GM12864 (cell line): Measurements from ENCODE around the gene TLX1.

Experiments used
- DNase-seq: peaks from one replicate; pipeline ENCODE4 v3.0.0-alpha.2; 2011; ENCODE audit warnings: low read depth
- H3K4me3 ChIP-seq: 2 replicates; pipeline ENCODE4 v1.5.1; 2011; ENCODE audit warnings: mild to moderate bottlenecking, low read depth, low read length, control low read depth
- TF ChIP-seq, protein P1 (sequence below): IDR thresholded peaks from 2 replicates; pipeline ENCODE4 v1.5.1; 2011; ENCODE audit warnings: low read depth, mild to moderate bottlenecking, moderate library complexity, low read length, control low read depth, inconsistent platforms; ENCODE audit errors: missing control alignments

TLX1 gene

DNA sequence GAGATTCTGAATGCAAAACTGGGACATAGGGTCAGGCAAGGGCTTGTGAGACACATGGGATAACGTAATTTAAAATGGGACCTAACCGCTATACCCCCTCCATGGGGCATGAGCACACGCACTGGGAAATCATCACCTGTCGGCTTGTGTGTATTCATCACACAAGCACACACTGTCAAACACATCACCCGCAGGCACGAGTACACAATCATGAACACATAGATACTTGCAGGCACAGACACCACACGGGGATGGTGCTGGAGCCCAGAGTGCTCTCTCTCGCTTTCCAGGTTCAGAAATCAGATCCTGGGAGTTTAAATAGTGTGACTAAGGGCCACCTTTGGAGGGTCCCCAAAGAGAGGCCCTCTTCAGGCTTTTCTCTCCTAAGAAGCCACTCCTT, 19.6 kb upstream of the TLX1 start:
- DNase-seq = no peak
- TF ChIP-seq, protein P1, sequence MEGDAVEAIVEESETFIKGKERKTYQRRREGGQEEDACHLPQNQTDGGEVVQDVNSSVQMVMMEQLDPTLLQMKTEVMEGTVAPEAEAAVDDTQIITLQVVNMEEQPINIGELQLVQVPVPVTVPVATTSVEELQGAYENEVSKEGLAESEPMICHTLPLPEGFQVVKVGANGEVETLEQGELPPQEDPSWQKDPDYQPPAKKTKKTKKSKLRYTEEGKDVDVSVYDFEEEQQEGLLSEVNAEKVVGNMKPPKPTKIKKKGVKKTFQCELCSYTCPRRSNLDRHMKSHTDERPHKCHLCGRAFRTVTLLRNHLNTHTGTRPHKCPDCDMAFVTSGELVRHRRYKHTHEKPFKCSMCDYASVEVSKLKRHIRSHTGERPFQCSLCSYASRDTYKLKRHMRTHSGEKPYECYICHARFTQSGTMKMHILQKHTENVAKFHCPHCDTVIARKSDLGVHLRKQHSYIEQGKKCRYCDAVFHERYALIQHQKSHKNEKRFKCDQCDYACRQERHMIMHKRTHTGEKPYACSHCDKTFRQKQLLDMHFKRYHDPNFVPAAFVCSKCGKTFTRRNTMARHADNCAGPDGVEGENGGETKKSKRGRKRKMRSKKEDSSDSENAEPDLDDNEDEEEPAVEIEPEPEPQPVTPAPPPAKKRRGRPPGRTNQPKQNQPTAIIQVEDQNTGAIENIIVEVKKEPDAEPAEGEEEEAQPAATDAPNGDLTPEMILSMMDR = no peak
- H3K4me3 ChIP-seq = no peak overlapping the region

DNA sequence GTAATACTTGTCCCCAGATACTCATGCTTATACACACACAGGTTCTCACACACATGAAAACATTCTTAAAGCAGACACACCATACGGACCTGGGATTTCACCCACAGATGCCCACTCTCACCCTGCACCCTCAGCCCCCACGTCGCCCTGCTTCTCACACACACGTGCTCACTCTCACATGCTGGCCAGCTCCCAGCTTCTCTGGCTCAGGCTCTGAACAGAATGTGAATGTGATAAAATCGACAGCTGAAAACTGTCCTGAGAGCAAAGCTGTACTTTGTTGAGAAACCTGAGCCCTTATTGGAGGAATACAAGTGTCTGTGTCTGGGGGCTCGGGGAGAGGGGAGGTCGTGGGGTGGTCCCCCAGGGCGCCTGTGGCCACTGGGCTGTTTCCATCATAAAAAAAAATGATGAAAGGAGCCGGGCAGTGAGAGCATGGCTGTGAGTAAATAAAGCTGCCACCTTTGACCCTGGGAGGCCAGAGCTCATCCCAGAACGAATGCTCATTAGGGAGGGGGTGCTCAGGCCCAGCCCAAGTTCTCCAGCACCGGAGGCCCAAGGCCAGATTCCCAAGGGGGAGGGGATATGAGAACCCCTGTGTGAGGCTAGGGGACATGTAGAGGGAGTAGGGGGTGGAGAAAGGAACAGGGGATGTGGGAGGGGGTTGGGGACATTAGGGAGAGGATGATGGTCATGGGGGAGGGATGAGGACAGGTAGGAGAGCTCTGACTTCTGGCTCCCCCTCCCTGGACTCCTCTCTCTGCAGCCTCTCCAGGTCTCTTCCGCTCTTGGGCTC, 18.1 kb upstream of the TLX1 start:
- no peak for DNase-seq
- TF ChIP-seq, protein P1 = no peak
- H3K4me3 ChIP-seq = no peak overlapping the region

DNA sequence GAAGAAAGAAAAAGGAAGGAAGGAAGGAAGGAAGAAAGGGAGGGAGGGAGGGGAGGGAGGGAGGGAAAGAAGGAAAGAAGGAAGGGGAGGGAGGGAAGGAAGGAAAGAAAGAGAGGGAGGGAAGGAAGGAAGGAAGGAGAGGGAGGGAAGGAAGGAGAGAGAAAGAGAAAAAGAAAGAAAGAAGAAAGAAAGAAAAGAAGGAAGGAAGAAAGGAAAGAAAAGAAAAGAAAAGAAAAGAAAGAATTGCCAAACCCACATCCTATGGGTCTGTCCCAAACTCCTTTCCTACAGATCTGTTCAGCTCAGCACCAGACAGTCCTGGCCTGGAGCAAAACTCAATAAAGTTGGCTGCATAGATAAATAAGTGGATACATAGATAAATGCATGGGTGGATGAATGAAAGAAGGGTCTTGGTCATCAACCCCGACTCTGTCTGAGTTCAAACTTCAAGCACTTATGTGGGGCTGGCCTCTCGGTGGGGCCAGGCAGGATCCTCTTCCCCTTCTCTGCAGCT, 17.2 kb upstream of the TLX1 start:
- TF ChIP-seq, protein P1 = no peak
- no peak for DNase-seq

DNA sequence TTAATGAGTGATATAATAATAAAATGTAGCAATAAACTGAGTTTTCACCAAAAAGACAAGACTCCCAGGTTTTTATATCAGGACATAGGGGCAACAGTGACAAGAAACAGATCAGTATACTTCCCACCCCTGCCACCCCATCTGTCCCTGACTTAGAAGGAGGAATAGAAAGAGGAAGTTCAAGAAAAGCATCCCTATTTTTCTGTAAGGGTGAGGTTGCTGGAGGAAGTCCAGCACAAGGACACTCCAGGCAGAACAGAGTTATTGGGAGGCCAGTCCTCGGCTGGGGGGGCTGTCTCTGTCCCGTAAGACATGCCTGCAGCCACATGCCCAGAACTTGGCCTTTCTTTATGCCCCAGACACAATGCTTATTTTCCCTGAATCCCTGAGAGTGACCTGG, 16.5 kb upstream of the TLX1 start:
- DNase-seq = no peak
- no peak overlapping the region for H3K4me3 ChIP-seq
- TF ChIP-seq, protein P1 = no peak

More for the DNA sequence above, 17.2 kb upstream of the TLX1 start:
- no peak overlapping the region for H3K4me3 ChIP-seq

DNA sequence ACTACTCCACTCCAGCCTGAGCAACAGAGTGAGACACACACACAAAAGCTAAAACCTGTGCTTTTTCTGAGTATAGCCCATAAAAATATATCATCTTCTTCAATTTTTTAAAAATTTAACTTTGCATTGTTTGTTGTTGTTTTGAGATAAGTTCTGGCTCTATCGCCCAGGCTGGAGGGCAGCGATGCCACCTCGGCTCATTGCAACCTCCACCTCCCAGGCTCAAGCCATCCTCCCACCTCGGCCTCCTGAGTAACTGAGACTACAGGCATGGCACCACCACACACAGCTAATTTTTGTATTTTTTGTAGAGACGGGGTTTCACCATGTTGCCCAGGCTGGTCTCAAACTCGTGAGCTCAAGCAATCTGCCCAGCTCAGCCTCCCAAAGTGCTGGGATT, 14.3 kb upstream of the TLX1 start:
- no peak for DNase-seq
- TF ChIP-seq, protein P1 = no peak
- no peak overlapping the region for H3K4me3 ChIP-seq

DNA sequence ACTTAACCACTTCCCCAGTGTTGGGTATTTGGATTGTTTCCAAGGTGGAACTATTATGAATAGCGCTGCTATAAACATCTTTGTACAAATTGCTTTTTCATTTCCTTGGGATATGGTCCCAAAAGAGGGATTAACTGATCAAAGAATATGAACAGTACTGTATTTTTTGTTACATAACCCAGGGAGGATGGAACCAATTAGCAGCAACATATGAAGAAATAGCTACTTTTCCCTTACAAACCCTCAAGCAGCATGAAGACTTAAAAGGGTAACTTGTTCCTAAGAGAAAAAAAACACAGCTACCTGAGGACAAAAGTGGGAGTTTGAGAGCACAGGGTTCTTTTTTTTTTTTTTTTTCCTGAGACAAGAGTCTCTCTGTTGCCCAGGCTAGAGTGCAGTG, 13.1 kb upstream of the TLX1 start:
- TF ChIP-seq, protein P1 = no peak
- H3K4me3 ChIP-seq = no peak overlapping the region
- DNase-seq = no peak

DNA sequence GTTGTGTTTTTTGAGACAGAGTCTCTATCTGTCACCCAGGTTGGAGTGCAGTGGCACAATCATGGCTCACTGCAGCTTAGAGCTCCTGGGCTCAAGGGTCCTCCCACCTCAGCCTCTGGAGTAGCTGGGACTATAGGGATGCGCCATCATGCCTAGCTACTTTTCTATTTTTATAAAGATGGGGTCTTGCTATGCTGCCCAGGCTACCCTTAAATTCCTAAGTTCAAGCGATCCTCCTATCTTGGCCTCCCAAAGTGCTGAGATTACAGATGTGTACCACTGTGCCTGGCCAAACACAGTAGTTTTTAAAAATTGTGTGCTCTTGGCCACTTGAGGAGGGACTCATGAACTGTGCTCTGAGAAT, 10.6 kb upstream of the TLX1 start:
- no peak for DNase-seq
- TF ChIP-seq, protein P1 = no peak
- no peak overlapping the region for H3K4me3 ChIP-seq
